Suprapubic skin (tissue), 4 donors: ENCODE results near the gene AIFM3.

Experiments used
- CTCF ChIP-seq, 2 donors: fragments of 200-600 bp in 1 of 2; fragments of 450-650 bp in 1 of 2; sonication (generic) in 1 of 2; IDR thresholded peaks; one replicate each; pipeline ENCODE4 v1.5.1; 2016 to 2019; ENCODE audit warnings: antibody characterized with exemption in 2 of 2, mild to moderate bottlenecking in 1 of 2, moderate library complexity in 1 of 2
- EP300 ChIP-seq: sonication (generic); formaldehyde crosslinking; IDR thresholded peaks from one replicate; pipeline ENCODE4 v1.6.1; 2017; ENCODE audit warnings: antibody characterized with exemption
- POLR2A ChIP-seq, 2 donors: fragments of 450-650 bp; IDR thresholded peaks; one replicate each; pipeline ENCODE4 v1.6.1; 2017; ENCODE audit warnings: antibody characterized with exemption in 2 of 2, mild to moderate bottlenecking in 2 of 2, moderate library complexity in 2 of 2
- POLR2AphosphoS5 ChIP-seq, 3 donors: sonication (generic); formaldehyde crosslinking; IDR thresholded peaks; one replicate each; pipeline ENCODE4 v1.6.1; 2017; ENCODE audit warnings: antibody characterized with exemption in 3 of 3

- no peak for TF ChIP-seq CTCF (IDR thresholded peaks at IDR 0.05)
- no peak for TF ChIP-seq POLR2A (IDR thresholded peaks at IDR 0.05)
- no peak for TF ChIP-seq POLR2AphosphoS5 (IDR thresholded peaks at IDR 0.05)
- TF ChIP-seq EP300: no peak
These were observed 24.4 kb downstream of the AIFM3 start for GRCh38 chr22:20991252-20992055.
